SK-N-SH (cell line): Measurements from ENCODE around the gene MIPOL1.

Experiments
- EZH2phosphoT487 ChIP-seq: fragments of 200-600 bp; sonication (generic); IDR thresholded peaks from 2 replicates; pipeline ENCODE4 v1.6.1; 2017; ENCODE audit warnings: low read depth, mixed run types, mild to moderate bottlenecking, antibody characterized with exemption, moderate library complexity, borderline replicate concordance
- FOSL2 ChIP-seq: IDR thresholded peaks from 2 replicates; pipeline ENCODE4 v1.4.0; 2012; ENCODE audit warnings: low read depth, mild to moderate bottlenecking, moderate library complexity, borderline replicate concordance
- POLR2AphosphoS5 ChIP-seq: IDR thresholded peaks from 2 replicates; pipeline ENCODE4 v1.6.1; 2012; ENCODE audit warnings: low read depth, low read length
- TAF1 ChIP-seq: IDR thresholded peaks from 2 replicates; pipeline ENCODE4 v1.6.1; 2012; ENCODE audit warnings: low read depth, mild to moderate bottlenecking, low read length, moderate library complexity, borderline replicate concordance
- TF ChIP-seq, protein P1 (sequence below): fragments of 200-600 bp; sonication (generic); IDR thresholded peaks from 2 replicates; pipeline ENCODE4 v1.6.1; 2017; ENCODE audit warnings: antibody characterized with exemption, mild to moderate bottlenecking, moderate library complexity
- TF ChIP-seq, protein P2 (sequence below): IDR thresholded peaks from 2 replicates; pipeline ENCODE4 v1.4.0; 2012; ENCODE audit warnings: low read depth

- TF ChIP-seq, protein P1, sequence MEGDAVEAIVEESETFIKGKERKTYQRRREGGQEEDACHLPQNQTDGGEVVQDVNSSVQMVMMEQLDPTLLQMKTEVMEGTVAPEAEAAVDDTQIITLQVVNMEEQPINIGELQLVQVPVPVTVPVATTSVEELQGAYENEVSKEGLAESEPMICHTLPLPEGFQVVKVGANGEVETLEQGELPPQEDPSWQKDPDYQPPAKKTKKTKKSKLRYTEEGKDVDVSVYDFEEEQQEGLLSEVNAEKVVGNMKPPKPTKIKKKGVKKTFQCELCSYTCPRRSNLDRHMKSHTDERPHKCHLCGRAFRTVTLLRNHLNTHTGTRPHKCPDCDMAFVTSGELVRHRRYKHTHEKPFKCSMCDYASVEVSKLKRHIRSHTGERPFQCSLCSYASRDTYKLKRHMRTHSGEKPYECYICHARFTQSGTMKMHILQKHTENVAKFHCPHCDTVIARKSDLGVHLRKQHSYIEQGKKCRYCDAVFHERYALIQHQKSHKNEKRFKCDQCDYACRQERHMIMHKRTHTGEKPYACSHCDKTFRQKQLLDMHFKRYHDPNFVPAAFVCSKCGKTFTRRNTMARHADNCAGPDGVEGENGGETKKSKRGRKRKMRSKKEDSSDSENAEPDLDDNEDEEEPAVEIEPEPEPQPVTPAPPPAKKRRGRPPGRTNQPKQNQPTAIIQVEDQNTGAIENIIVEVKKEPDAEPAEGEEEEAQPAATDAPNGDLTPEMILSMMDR = no peak
- TF ChIP-seq FOSL2 = no peak
- TF ChIP-seq, protein P2, sequence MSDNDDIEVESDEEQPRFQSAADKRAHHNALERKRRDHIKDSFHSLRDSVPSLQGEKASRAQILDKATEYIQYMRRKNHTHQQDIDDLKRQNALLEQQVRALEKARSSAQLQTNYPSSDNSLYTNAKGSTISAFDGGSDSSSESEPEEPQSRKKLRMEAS = no peak
- no peak for TF ChIP-seq POLR2AphosphoS5
- TF ChIP-seq TAF1 = no peak
- no peak for TF ChIP-seq EZH2phosphoT487
Observed at GRCh38 chr14:37480446-37481290, 282.9 kb downstream of the MIPOL1 start.
